MV-4-11 (cell line): ENCODE measurements around the gene ARRDC1.
A peak's percentile ranks its signal among the peaks of the same experiment; 100 is the strongest.
"Not testable (repeated sequence)": the region's sequence is repeated elsewhere in the genome, so short reads cannot be mapped to it uniquely, and the experiment has no call there.

Source experiments
- DNase-seq: peaks from one replicate; lab custom pipeline; 2025; lab: John Stamatoyannopoulos, UW

The ARRDC1 gene

GRCh38 chr9:137605121-137606004, at the start of gene ARRDC1:
Gene ARRDC1 (plus strand): TSS chr9:137605686. CDS start chr9:137605718, 32 bp downstream.
- peak; percentile 90 for DNase-seq

GRCh38 chr9:137556069-137556838, 49.2 kb upstream of the ARRDC1 start:
- no peak for DNase-seq

GRCh38 chr9:137558127-137558526, 47.4 kb upstream of the ARRDC1 start:
- DNase-seq, result no peak

- no peak for DNase-seq
These were observed 41.4 kb upstream of the ARRDC1 start for GRCh38 chr9:137564134-137564533.

- peak; percentile 12 for DNase-seq
These were observed 40.6 kb upstream of the ARRDC1 start for GRCh38 chr9:137564817-137565411.

- not testable (repeated sequence) for DNase-seq
These were observed 37.0 kb upstream of the ARRDC1 start for GRCh38 chr9:137568445-137568844.

GRCh38 chr9:137569609-137570203, 35.8 kb upstream of the ARRDC1 start:
- no peak for DNase-seq

- DNase-seq, result no peak
These were observed 34.9 kb upstream of the ARRDC1 start for GRCh38 chr9:137570566-137570965.

- DNase-seq, result no peak
These were observed 31.3 kb upstream of the ARRDC1 start for GRCh38 chr9:137574192-137574591.

GRCh38 chr9:137575364-137575715, 30.1 kb upstream of the ARRDC1 start:
- DNase-seq, result no peak

- peak; percentile 30 for DNase-seq
These were observed 29.6 kb upstream of the ARRDC1 start for GRCh38 chr9:137575716-137576411.

- DNase-seq, result peak; percentile 85
These were observed 26.8 kb upstream of the ARRDC1 start, which contains the start of gene DPH7 for GRCh38 chr9:137578518-137579258. Gene DPH7 (minus strand): TSS chr9:137578925. CDS start chr9:137578777, 148 bp downstream.

- no peak for DNase-seq
These were observed 26.3 kb upstream of the ARRDC1 start for GRCh38 chr9:137579259-137579604.

- peak; percentile 10 for DNase-seq
These were observed 25.1 kb upstream of the ARRDC1 start for GRCh38 chr9:137580209-137580953.

- no peak for DNase-seq
These were observed 24.5 kb upstream of the ARRDC1 start for GRCh38 chr9:137580954-137581322.

- no peak for DNase-seq
These were observed 23.9 kb upstream of the ARRDC1 start for GRCh38 chr9:137581361-137582285.

- no peak for DNase-seq
These were observed 23.1 kb upstream of the ARRDC1 start for GRCh38 chr9:137582286-137582860.

- DNase-seq, result no peak
These were observed 22.1 kb upstream of the ARRDC1 start for GRCh38 chr9:137583347-137583746.

GRCh38 chr9:137583957-137584356, 21.5 kb upstream of the ARRDC1 start:
- no peak for DNase-seq
